ENCODE data around the gene PDE6H.

GRCh38 chr12:14950421-14950820, 22.4 kb upstream of the PDE6H start:
- TF ChIP-seq CTCF (IDR thresholded peaks at IDR 0.05) (no peak), ZFX (IDR thresholded peaks at IDR 0.05; ENCODE audit: borderline replicate concordance) (no peak)

All from 22Rv1 (cell line).